Panc1 (cell line): ENCODE results near the gene TOM1.

ENCODE experiments used
- CTCF ChIP-seq: fragments of 450-650 bp; IDR thresholded peaks from 2 replicates; pipeline ENCODE4 v1.5.1; 2017; ENCODE audit warnings: mild to moderate bottlenecking
- POLR2AphosphoS5 ChIP-seq: IDR thresholded peaks from 2 replicates; pipeline ENCODE4 v1.6.1; 2012; ENCODE audit warnings: mild to moderate bottlenecking, low read depth, low read length, moderate library complexity
- REST ChIP-seq, 2 experiments: IDR thresholded peaks; 2 replicates each; pipeline ENCODE4 v1.6.1; 2011 to 2012; ENCODE audit warnings: low read depth in 2 of 2, control low read depth in 1 of 2, low read length in 1 of 2, mild to moderate bottlenecking in 1 of 2, moderate library complexity in 1 of 2; ENCODE audit not compliant: insufficient read depth in 1 of 2
- TCF7L2 ChIP-seq: IDR thresholded peaks from 2 replicates; pipeline ENCODE4 v1.6.1; 2011; ENCODE audit warnings: mild to moderate bottlenecking, low read depth, low read length, inconsistent platforms

- TF ChIP-seq CTCF: no peak
- TF ChIP-seq TCF7L2: no peak
- 0 out of 2 replicates have a peak, but pooled peaks have one; percentile 27 for TF ChIP-seq POLR2AphosphoS5
- TF ChIP-seq REST (IDR thresholded peaks at IDR 0.05; ENCODE audit: insufficient read depth in 1 of 2, low read depth in 2 of 2, low read length in 1 of 2): no peak
Measured at GRCh38 chr22:35394810-35395563, 95.3 kb downstream of the TOM1 start.
